Measurements from ENCODE around the gene MAP2K4. TPM values are rescaled to one million over a fixed set of nuclear protein-coding genes. Genes with fewer than 3 reads are reported as not detected.
A peak's percentile ranks its signal among the peaks of the same experiment; 100 is the strongest.

The MAP2K4 gene
- total RNA-seq, 2 donors from 2014 or later = 16.7 to 38.7 TPM

GRCh38 chr17:11997147-11997971, 23.3 kb upstream of the MAP2K4 start, which contains the start of gene ZNF18:
Gene ZNF18 (minus strand): TSS chr17:11997475. CDS start chr17:11992829, 4,646 bp downstream.
- ATAC-seq (ENCODE audit: insufficient number of reproducible peaks, low FRiP score, low read depth) (peak; percentile 99), DNase-seq (ENCODE audit: low spot score) (peak; percentile 89)
- peak within 1 kb of the TSS; percentile 99 for H3K4me3 ChIP-seq
- no peaks in the 10 kb centered on the region for H3K36me3 ChIP-seq
- H3K9me3 ChIP-seq = no peaks in the 10 kb centered on the region
- no peaks in the 10 kb centered on the region for H3K27me3 ChIP-seq (replicated peaks; ENCODE audit: insufficient read depth)
- H3K27ac ChIP-seq = peak within 1 kb of the TSS; percentile 90 to 93
- TF ChIP-seq, protein P1, sequence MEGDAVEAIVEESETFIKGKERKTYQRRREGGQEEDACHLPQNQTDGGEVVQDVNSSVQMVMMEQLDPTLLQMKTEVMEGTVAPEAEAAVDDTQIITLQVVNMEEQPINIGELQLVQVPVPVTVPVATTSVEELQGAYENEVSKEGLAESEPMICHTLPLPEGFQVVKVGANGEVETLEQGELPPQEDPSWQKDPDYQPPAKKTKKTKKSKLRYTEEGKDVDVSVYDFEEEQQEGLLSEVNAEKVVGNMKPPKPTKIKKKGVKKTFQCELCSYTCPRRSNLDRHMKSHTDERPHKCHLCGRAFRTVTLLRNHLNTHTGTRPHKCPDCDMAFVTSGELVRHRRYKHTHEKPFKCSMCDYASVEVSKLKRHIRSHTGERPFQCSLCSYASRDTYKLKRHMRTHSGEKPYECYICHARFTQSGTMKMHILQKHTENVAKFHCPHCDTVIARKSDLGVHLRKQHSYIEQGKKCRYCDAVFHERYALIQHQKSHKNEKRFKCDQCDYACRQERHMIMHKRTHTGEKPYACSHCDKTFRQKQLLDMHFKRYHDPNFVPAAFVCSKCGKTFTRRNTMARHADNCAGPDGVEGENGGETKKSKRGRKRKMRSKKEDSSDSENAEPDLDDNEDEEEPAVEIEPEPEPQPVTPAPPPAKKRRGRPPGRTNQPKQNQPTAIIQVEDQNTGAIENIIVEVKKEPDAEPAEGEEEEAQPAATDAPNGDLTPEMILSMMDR (IDR thresholded peaks at IDR 0.05) = no peak
- H3K4me1 ChIP-seq (ENCODE audit: control insufficient read depth in 1 of 2, low read depth in 2 of 2) = peaks cover 0 to 6% of the 10 kb centered on the region in 2 donors

GRCh38 chr17:11997972-11998233, 22.8 kb upstream of the MAP2K4 start:
- peak overlapping the region; percentile 74 to 93 for H3K27ac ChIP-seq
- TF ChIP-seq, protein P1 (IDR thresholded peaks at IDR 0.05) = no peak
- ATAC-seq (ENCODE audit: insufficient number of reproducible peaks, low FRiP score, low read depth) = no peak

GRCh38 chr17:11999696-12000095, 21.0 kb upstream of the MAP2K4 start:
- no peak for ATAC-seq (ENCODE audit: insufficient number of reproducible peaks, low FRiP score, low read depth)
- no peaks in the 10 kb centered on the region for H3K27me3 ChIP-seq (replicated peaks; ENCODE audit: insufficient read depth)
- no peaks in the 10 kb centered on the region for H3K36me3 ChIP-seq
- no peak for DNase-seq (ENCODE audit: low spot score)
- H3K4me1 ChIP-seq (ENCODE audit: control insufficient read depth in 1 of 2, low read depth in 2 of 2) = peaks cover 0 to 6% of the 10 kb centered on the region in 2 donors
- no peak overlapping the region for H3K27ac ChIP-seq
- no peak overlapping the region for H3K4me3 ChIP-seq
- H3K9me3 ChIP-seq = no peaks in the 10 kb centered on the region
- TF ChIP-seq, protein P1 (IDR thresholded peaks at IDR 0.05) = no peak

More at GRCh38 chr17:11997972-11998233, 22.8 kb upstream of the MAP2K4 start:
- Histone ChIP-seq H3K27me3 (replicated peaks; ENCODE audit: insufficient read depth) (no peaks in the 10 kb centered on the region), H3K9me3 (no peaks in the 10 kb centered on the region), H3K4me3 (peak overlapping the region; percentile 99), H3K36me3 (no peaks in the 10 kb centered on the region), H3K4me1 (ENCODE audit: control insufficient read depth in 1 of 2, low read depth in 2 of 2) (peaks cover 0 to 6% of the 10 kb centered on the region in 2 donors)
- no peak for DNase-seq (ENCODE audit: low spot score)

DNA sequence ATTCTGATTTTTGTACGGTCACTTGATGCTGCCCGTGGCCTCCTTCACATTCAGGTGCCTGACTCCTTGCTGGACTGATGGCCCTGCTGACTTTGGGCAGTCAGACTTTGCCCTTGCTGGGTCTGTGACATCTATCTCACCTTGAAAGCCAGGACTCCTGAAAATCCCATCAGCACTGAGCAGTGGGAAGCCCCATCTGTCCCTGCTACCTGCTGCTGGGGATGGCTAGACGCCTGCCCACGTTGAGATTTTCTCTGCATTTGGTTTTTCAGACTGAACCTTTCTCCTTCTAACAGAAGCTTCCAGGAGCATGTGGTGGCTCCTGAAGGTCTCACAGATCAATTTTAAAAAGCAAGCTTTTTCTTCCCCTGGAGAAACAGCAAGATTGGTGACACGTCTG, 13.2 kb upstream of the MAP2K4 start:
- DNase-seq (ENCODE audit: low spot score) (no peak), ATAC-seq (ENCODE audit: insufficient number of reproducible peaks, low FRiP score, low read depth) (no peak)
- TF ChIP-seq, protein P1 (IDR thresholded peaks at IDR 0.05) = no peak
- no peaks in the 10 kb centered on the region for H3K36me3 ChIP-seq
- no peaks in the 10 kb centered on the region for H3K9me3 ChIP-seq
- no peaks in the 10 kb centered on the region for H3K4me1 ChIP-seq (ENCODE audit: control insufficient read depth in 1 of 2, low read depth in 2 of 2)
- H3K27ac ChIP-seq = no peak overlapping the region
- H3K27me3 ChIP-seq (replicated peaks; ENCODE audit: insufficient read depth) = no peaks in the 10 kb centered on the region
- no peak overlapping the region for H3K4me3 ChIP-seq

DNA sequence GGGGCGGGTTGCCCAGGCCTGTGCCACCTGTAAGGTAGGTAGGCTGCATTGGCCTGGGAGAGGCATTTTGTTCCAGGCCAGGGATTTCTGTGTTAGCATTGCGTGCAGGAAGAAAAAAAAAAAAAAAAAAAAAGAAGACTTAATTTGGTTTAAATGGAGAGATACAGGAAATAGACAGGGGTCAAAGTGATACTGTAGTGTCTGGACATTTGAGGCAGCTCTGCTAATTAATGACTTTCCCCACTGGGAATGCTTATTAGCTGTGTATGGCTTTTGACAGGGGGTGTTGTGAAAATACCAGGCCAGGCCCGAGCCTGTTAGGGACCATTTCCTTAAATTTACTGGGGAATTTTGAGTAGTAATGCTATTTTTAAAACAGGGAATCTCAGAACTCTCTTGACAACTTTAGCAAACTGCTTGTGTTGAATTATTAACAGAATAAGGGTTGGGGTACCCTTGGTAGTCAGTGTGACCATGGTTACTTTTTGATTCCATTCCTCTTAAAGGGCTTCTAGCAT, 1.0 kb downstream of the MAP2K4 start:
- ATAC-seq (ENCODE audit: insufficient number of reproducible peaks, low FRiP score, low read depth) (no peak), DNase-seq (ENCODE audit: low spot score) (no peak)
- H3K27me3 ChIP-seq (replicated peaks; ENCODE audit: insufficient read depth) = no peaks in the 10 kb centered on the region
- TF ChIP-seq, protein P1 (IDR thresholded peaks at IDR 0.05) = no peak
- H3K4me3 ChIP-seq = peak overlapping the region; percentile 93
- no peaks in the 10 kb centered on the region for H3K36me3 ChIP-seq
- H3K27ac ChIP-seq = peak overlapping the region; percentile 75 to 79
- H3K4me1 ChIP-seq (ENCODE audit: control insufficient read depth in 1 of 2, low read depth in 2 of 2) = peaks cover 9 to 39% of the 10 kb centered on the region in 2 donors
- H3K9me3 ChIP-seq = no peaks in the 10 kb centered on the region
